H54 (cell line): ENCODE data around the gene PHKB.
"Not testable (repeated sequence)": the region's sequence is repeated elsewhere in the genome, so short reads cannot be mapped to it uniquely, and the experiment has no call there.

ENCODE experiments used
- DNase-seq: peaks from one replicate; pipeline ENCODE4 v3.0.0; 2011; ENCODE audit warnings: low spot score, mixed read lengths; ENCODE audit not compliant: insufficient read length
- FAIRE-seq: peaks from 3 replicates; lab custom pipeline; 2011; peaks lifted over from hg19 to GRCh38; lab: Jason Lieb, UNC
- POLR2A ChIP-seq: IDR thresholded peaks from 2 replicates; pipeline ENCODE4 v1.6.1; 2011; ENCODE audit warnings: low read depth, mild to moderate bottlenecking, low read length

Gene PHKB

DNA sequence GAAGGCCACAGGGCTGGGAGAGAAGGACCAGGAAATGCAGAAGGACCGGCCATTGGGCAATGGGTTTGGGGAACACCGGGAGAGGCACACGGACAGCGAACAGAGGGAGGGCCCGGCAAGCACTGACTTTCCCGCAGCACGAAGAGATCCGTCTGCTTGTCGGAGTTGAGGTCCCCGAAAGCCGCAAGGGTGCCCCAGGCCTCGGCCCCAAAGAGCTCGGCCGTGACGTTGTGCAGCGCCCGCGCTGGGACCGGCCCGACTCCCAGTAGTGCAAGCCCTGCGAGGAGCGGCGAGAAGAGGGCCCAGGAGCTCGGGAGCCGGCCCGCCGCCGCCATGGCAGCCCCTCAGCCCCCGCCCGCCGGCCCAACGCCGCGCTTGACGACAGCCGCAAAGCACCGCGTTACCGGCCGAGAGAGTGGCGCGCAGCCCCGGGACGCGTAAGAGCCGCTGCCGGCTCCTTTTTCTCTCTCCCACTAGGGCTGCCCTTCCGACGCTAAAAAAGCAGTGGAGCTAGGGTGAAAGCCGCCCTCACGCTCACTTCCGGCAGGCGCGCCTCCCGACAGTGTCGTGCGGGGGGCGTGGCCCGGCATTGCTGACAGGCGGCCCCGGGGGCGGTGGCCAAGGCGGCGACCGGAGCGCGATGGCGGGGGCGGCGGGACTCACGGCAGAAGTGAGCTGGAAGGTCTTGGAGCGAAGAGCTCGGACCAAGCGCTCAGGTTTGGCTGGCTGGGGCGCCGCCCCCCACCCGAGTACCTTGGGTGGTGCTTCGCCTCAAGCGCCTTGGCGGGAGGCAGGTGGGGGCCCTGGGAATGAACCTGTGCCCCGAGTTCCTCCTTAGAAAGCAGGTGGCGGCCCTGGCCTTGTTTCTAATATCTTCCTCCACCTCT lies at the start of gene PHKB, which contains the start of gene ITFG1:
PHKB (plus strand) TSS at position 621 of the 887 bp plus-strand sequence; CDS start at position 641, 20 bp downstream.
ITFG1 (minus strand) TSS at position 353 of the 887 bp plus-strand sequence; CDS start at position 335, 18 bp downstream.
- FAIRE-seq, result peak; percentile 6
- TF ChIP-seq POLR2A, result peak; percentile 55; the same call in 1 of the 2 replicates
- peak; percentile 67 for DNase-seq

GRCh38 chr16:47413041-47413440 lies 48.1 kb upstream of the PHKB start:
- no peak for DNase-seq
- TF ChIP-seq POLR2A, result no peak
- no peak for FAIRE-seq

DNA sequence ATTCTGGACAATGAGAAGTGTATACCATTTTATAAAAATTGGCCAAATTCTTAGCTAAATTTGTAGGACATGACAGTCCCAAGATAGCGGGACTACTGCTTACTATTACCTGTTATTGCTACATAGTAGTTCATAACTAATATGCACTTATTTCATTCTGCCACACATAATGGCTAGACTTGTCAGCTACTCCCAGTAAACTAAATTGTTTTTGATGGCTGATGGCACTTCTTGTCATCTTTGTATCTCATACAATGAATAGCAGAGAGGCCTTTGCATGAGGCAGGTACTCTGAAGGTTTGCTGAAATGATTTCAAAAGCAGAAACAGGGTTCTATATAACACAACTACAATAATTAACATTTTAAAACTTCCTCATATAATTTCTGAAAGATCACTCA lies 44.3 kb upstream of the PHKB start:
- no peak for DNase-seq
- no peak for TF ChIP-seq POLR2A
- FAIRE-seq, result no peak

DNA sequence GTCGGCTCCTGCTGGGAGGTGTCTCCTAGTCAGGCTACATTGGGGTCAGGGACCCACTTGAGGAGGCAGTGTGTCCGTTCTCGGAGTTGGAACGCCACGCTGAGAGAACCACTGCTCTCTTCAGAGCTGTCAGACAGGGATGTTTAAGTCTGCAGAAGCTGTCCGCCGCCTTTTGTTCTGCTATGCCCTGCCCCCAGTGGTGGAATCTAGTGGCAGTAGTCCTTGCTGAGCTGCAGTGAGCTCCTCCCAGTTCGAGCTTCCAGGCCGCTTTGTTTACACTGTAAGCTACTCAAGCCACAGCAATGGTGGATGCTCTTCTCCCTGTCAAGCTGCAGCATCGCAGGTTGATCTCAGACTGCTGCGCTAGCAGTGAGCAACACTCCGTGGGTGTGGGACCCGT lies 36.3 kb upstream of the PHKB start:
- no peak for DNase-seq
- no peak for FAIRE-seq
- no peak for TF ChIP-seq POLR2A

GRCh38 chr16:47426806-47427205 lies 34.3 kb upstream of the PHKB start:
- DNase-seq (no peak), FAIRE-seq (no peak)
- no peak for TF ChIP-seq POLR2A

GRCh38 chr16:47431960-47432359 lies 29.2 kb upstream of the PHKB start:
- TF ChIP-seq POLR2A, result no peak
- FAIRE-seq (no peak), DNase-seq (no peak)

DNA sequence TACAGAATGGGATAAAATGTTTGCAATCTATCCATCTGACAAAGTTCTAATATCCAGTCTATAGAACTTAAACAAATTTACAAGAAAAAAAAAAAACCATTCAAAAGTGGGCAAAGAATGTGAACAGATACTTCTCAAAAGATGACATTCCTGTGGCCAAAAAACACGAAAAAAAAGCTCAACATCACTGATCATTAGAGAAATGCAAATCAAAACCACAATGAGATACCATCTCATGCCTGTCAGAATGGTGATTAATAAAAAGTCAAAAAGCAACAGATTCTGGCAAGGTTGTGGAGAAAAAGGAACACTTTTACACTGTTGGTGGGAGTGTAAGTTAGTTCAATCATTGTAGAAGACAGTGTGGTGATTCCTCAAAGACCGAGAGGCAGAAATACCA lies 26.9 kb upstream of the PHKB start:
- not testable (repeated sequence) for FAIRE-seq, DNase-seq

DNA sequence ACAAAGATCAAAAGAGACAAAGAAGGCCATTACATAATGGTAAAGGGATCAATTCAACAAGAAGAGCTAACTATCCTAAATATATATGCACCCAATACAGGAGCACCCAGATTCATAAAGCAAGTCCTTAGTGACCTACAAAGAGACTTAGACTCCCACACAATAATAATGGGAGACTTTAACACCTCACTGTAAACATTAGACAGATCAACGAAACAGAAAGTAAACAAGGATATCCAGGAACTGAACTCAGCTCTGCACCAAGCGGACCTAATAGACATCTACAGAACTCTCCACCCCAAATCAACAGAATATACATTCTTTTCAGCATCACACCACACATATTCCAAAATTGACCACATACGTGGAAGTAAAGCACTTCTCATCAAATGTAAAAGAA lies 21.1 kb upstream of the PHKB start:
- FAIRE-seq, DNase-seq: not testable (repeated sequence)

DNA sequence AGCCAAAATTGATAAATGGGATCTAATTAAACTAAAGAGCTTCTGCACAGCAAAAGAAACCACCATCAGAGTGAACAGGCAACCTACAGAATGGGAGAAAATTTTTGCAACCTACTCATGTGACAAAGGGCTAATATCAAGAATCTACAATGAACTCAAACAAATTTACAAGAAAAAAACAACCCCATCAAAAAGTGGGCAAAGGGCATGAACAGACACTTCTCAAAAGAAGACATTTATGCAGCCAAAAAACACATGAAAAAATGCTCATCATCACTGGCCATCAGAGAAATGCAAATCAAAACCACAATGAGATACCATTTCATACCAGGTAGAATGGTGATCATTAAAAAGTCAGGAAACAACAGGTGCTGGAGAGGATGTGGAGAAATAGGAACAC lies 18.2 kb upstream of the PHKB start:
- FAIRE-seq, DNase-seq: not testable (repeated sequence)

DNA sequence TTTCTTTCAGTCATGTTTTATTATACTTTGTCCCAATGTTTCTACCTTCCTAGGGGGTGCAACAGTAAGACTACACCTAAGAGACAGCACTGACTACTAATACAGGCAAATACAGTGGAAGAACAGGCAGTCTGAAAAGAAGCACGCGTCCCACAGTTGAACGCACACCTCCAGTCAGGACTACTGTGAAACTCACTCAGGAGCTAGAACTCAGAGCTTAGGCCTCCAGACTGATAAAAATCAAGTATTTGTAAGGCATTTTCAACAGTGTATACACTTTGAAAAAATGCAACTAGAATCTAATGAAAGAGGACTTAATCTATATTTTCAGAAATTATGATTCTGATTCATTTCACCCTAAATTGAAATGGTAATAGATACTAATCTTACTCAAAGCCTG lies 14.7 kb upstream of the PHKB start:
- DNase-seq (no peak), FAIRE-seq (no peak)
- no peak for TF ChIP-seq POLR2A

DNA sequence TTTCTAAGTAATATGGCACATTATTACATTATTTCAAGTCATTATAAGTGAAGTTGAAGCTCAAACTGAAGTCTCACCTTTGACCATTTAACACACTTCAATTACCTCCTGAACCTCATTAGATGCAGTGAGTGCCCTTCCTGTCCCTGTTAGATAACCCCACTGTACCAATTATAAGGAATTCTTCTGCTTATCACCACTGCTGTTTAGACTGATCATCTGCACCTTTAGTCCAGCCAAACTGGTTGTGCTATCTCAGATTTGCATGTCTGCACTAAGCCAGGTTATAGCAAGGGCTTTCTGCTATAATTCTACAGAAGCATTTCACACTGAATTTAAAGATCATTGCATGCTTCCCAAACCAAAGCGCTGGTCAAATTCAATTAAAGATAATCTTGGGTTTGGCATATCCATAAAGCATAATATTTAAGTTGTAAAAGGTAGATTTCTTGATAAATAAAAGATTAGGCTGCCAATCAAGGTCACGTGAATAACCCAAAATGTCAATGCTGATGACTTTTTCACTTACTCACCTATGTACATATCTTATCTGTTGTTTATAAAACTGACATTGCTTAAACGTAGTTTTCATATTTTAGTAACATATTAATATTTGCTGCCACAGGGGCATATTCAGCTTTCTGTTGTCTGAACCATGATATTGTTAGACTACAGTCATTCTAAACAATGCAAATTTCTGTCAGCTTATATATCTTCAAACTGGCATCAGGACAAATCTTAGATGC lies 12.1 kb upstream of the PHKB start:
- FAIRE-seq (no peak), DNase-seq (no peak)
- no peak for TF ChIP-seq POLR2A

GRCh38 chr16:47449788-47450187 lies 11.3 kb upstream of the PHKB start:
- no peak for DNase-seq
- no peak for FAIRE-seq
- no peak for TF ChIP-seq POLR2A

- DNase-seq, result no peak
- FAIRE-seq, result no peak
- no peak for TF ChIP-seq POLR2A
These were observed 2.8 kb upstream of the PHKB start for GRCh38 chr16:47458331-47458730.

DNA sequence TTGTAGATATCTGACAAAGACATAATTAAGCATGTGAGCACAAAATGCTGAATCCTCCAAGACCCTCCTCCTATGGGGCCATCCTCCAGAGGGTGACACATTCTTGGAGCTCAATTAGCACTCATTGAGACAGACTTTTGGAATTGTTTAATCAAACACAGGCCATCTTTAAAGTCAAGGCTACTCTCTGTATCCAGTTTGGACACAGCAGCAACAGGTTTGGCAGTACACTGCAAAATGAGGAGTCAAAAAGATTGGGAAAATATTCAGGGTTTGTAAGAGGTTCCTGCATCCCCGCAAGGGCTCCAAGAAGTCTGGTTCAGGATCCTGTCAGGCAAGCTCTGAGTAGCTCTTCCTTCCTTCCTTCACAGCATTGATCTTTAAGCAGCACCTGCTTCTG lies 1.5 kb upstream of the PHKB start:
- FAIRE-seq (no peak), DNase-seq (no peak)
- TF ChIP-seq POLR2A, result no peak
